Natural killer cell (primary cell): ENCODE results near the gene SLX4IP. TPM values are rescaled to one million over a fixed set of nuclear protein-coding genes. Genes with fewer than 3 reads are reported as not detected.

Experiments
- ATAC-seq, 3 donors: fragments of 150-1000 bp in 2 of 3; fragments of 200-7000 bp in 1 of 3; cut with Tn5 transposase; 1 replicate in 1 of 3; 2 replicates in 2 of 3; pipeline ENCODE4 v1.10.0; 2021; ENCODE audit warnings: mild to moderate bottlenecking in 2 of 3, moderate library complexity in 2 of 3
- DNase-seq, 2 donors: peaks; one replicate each; pipeline versions ENCODE4 v3.0.0 to v3.0.0-alpha.2; 2013 to 2021; ENCODE audit warnings: mixed read lengths in 1 of 2
- H3K27ac ChIP-seq: one replicate; pipeline ENCODE4 v1.5.1; 2013; ENCODE audit warnings: mild to moderate bottlenecking, low read length
- H3K27me3 ChIP-seq: one replicate; pipeline ENCODE4 v1.6.1; 2013; ENCODE audit warnings: low read length; ENCODE audit not compliant: control insufficient read depth, insufficient read depth
- H3K36me3 ChIP-seq: one replicate; pipeline ENCODE4 v1.6.1; 2013; ENCODE audit warnings: low read length; ENCODE audit not compliant: control insufficient read depth, insufficient read depth
- H3K4me1 ChIP-seq: one replicate; pipeline ENCODE4 v1.6.1; 2013; ENCODE audit warnings: low read length; ENCODE audit not compliant: control insufficient read depth, insufficient read depth
- H3K4me3 ChIP-seq: one replicate; pipeline ENCODE4 v1.5.1; 2013; ENCODE audit warnings: low read length
- H3K9me3 ChIP-seq: one replicate; pipeline ENCODE4 v1.6.1; 2013; ENCODE audit warnings: low read length; ENCODE audit not compliant: control insufficient read depth, insufficient read depth
- H3K27ac Mint-ChIP-seq, 2 donors: one replicate each; pipeline ENCODE4 v1.8.0; 2022; ENCODE audit warnings: mild to moderate bottlenecking in 2 of 2, mixed read lengths in 2 of 2, moderate library complexity in 1 of 2
- H3K27me3 Mint-ChIP-seq, 2 donors: one replicate each; pipeline ENCODE4 v1.8.0; 2022; ENCODE audit warnings: low read depth in 2 of 2, mixed read lengths in 2 of 2
- H3K36me3 Mint-ChIP-seq: one replicate; pipeline ENCODE4 v1.8.0; 2022; ENCODE audit warnings: mixed read lengths
- H3K4me1 Mint-ChIP-seq, 2 donors: one replicate each; pipeline ENCODE4 v1.8.0; 2022; ENCODE audit warnings: mixed read lengths in 2 of 2
- H3K4me3 Mint-ChIP-seq: one replicate; pipeline ENCODE4 v1.8.0; 2022; ENCODE audit warnings: mild to moderate bottlenecking, moderate library complexity, mixed read lengths
- H3K9me3 Mint-ChIP-seq, 2 donors: one replicate each; pipeline ENCODE4 v1.8.0; 2022; ENCODE audit warnings: mixed read lengths in 2 of 2
- WGBS: methylation state at CpG from one replicate; pipeline ENCODE4 v1.1.7; 2013; ENCODE audit warnings: missing lambda C conversion rate; ENCODE audit not compliant: insufficient coverage; 5-methylcytosine and 5-hydroxymethylcytosine counted together
- intact Hi-C: fragments of 100-400 bp; cut with micrococcal nuclease; formaldehyde crosslinking; loops from one replicate; pipeline ENCODE4 v1.14.2; 2022
- total RNA-seq, 4 donors: library from RNA; stranded (reverse); fragments of 120-200 nt in 1 of 4; gene quantifications; one replicate each; pipeline versions ENCODE4 v1.2.3 to v1.2.4, GENCODE V29; 2013 to 2022
- TF ChIP-seq, protein P1 (sequence below): fragments of 200-600 bp; IDR thresholded peaks from one replicate; pipeline ENCODE4 v1.8.0; 2022; ENCODE audit warnings: antibody characterized with exemption

The SLX4IP gene
- total RNA-seq, 3 donors from 2014 or later (not counting 1 experiment from before 2014, with no cell fraction given) = 2.9 to 5.5 (median 5.2) TPM

GRCh38 chr20:10501402-10501801, 66.3 kb downstream of the SLX4IP start:
- ATAC-seq = peak; percentile 56 to 71 (median 57)
- Mint-ChIP-seq H3K4me1 (peaks cover 54 to 59% of the 10 kb centered on the region in 2 donors), H3K27ac (peak overlapping the region; percentile 83 to 95), H3K27me3 (no peaks in the 10 kb centered on the region), H3K9me3 (no peaks in the 10 kb centered on the region), H3K36me3 (no peaks in the 10 kb centered on the region), H3K4me3 (peak overlapping the region; percentile 92)
- intact Hi-C loops = loop anchor here (1.0 kb wide), 1 partner anchor 10 kb away; no protein-coding TSS in a partner anchor
- H3K36me3 ChIP-seq = no peaks in the 10 kb centered on the region
- TF ChIP-seq, protein P1, sequence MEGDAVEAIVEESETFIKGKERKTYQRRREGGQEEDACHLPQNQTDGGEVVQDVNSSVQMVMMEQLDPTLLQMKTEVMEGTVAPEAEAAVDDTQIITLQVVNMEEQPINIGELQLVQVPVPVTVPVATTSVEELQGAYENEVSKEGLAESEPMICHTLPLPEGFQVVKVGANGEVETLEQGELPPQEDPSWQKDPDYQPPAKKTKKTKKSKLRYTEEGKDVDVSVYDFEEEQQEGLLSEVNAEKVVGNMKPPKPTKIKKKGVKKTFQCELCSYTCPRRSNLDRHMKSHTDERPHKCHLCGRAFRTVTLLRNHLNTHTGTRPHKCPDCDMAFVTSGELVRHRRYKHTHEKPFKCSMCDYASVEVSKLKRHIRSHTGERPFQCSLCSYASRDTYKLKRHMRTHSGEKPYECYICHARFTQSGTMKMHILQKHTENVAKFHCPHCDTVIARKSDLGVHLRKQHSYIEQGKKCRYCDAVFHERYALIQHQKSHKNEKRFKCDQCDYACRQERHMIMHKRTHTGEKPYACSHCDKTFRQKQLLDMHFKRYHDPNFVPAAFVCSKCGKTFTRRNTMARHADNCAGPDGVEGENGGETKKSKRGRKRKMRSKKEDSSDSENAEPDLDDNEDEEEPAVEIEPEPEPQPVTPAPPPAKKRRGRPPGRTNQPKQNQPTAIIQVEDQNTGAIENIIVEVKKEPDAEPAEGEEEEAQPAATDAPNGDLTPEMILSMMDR = no peak
- no peaks in the 10 kb centered on the region for H3K9me3 ChIP-seq
- DNase-seq = peak in 1 of 2 donors; percentile 43
- H3K27ac ChIP-seq = peak overlapping the region; percentile 63
- WGBS = 26% methylated on average over 3 of the region's 4 CpGs
- peak overlapping the region; percentile 25 for H3K4me3 ChIP-seq
- peaks cover 14% of the 10 kb centered on the region for H3K4me1 ChIP-seq
- no peaks in the 10 kb centered on the region for H3K27me3 ChIP-seq

DNA sequence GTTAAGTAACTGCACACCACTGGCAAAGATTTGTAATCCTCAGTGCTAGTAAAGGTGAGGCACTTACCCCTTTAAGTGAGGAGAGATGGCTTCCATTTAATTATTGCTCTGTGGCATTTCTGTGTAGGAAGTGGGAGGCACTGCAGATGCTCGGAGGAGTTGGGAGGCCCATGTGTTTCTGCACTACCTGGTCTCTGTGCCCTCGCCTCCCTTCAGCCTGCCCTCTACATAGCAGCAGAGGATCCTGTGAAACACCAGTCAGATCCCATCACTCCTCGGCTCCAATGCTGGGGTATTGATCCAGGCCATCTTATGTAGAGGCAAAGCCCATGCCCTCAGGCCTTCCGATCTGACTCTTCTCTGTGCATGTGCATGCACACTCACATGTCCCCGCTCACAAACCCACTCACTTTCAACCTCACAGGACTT, 67.0 kb downstream of the SLX4IP start:
- TF ChIP-seq, protein P1 = no peak
- Histone ChIP-seq H3K9me3 (no peaks in the 10 kb centered on the region), H3K36me3 (no peaks in the 10 kb centered on the region), H3K27me3 (no peaks in the 10 kb centered on the region), H3K27ac (peak overlapping the region; percentile 63), H3K4me1 (peaks cover 14% of the 10 kb centered on the region), H3K4me3 (no peak overlapping the region)
- Mint-ChIP-seq H3K27me3 (no peaks in the 10 kb centered on the region), H3K36me3 (no peaks in the 10 kb centered on the region), H3K4me3 (peak overlapping the region; percentile 92), H3K9me3 (no peaks in the 10 kb centered on the region), H3K27ac (peak overlapping the region; percentile 83 to 95), H3K4me1 (peaks cover 58 to 65% of the 10 kb centered on the region in 2 donors)
- WGBS = 62% methylated on average over 5 of the region's 5 CpGs
- intact Hi-C loops = no loop called here
- DNase-seq (peak in 1 of 2 donors; percentile 48), ATAC-seq (peak; percentile 50 to 58 (median 58))

- no peak overlapping the region for H3K4me3 ChIP-seq
- no peaks in the 10 kb centered on the region for H3K9me3 ChIP-seq
- WGBS = 96% methylated on average over 4 of the region's 7 CpGs
- intact Hi-C loops = no loop called here
- peaks cover 14% of the 10 kb centered on the region for H3K4me1 ChIP-seq
- ATAC-seq (no peak), DNase-seq (no peak)
- H3K36me3 ChIP-seq = no peaks in the 10 kb centered on the region
- Mint-ChIP-seq H3K27me3 (no peaks in the 10 kb centered on the region), H3K4me1 (peaks cover 46 to 59% of the 10 kb centered on the region in 2 donors), H3K9me3 (no peaks in the 10 kb centered on the region), H3K36me3 (no peaks in the 10 kb centered on the region), H3K27ac (peak overlapping the region in 1 of 2 donors; percentile 83), H3K4me3 (no peak overlapping the region)
- H3K27me3 ChIP-seq = no peaks in the 10 kb centered on the region
- no peak overlapping the region for H3K27ac ChIP-seq
- TF ChIP-seq, protein P1 = no peak
Observed at GRCh38 chr20:10504608-10504993, 69.5 kb downstream of the SLX4IP start.
